ENCODE measurements around the gene FRAT2.

FRAT2 gene, protein sequence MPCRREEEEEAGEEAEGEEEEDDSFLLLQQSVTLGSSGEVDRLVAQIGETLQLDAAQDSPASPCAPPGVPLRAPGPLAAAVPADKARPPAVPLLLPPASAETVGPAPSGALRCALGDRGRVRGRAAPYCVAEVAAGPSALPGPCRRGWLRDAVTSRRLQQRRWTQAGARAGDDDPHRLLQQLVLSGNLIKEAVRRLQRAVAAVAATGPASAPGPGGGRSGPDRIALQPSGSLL

DNA sequence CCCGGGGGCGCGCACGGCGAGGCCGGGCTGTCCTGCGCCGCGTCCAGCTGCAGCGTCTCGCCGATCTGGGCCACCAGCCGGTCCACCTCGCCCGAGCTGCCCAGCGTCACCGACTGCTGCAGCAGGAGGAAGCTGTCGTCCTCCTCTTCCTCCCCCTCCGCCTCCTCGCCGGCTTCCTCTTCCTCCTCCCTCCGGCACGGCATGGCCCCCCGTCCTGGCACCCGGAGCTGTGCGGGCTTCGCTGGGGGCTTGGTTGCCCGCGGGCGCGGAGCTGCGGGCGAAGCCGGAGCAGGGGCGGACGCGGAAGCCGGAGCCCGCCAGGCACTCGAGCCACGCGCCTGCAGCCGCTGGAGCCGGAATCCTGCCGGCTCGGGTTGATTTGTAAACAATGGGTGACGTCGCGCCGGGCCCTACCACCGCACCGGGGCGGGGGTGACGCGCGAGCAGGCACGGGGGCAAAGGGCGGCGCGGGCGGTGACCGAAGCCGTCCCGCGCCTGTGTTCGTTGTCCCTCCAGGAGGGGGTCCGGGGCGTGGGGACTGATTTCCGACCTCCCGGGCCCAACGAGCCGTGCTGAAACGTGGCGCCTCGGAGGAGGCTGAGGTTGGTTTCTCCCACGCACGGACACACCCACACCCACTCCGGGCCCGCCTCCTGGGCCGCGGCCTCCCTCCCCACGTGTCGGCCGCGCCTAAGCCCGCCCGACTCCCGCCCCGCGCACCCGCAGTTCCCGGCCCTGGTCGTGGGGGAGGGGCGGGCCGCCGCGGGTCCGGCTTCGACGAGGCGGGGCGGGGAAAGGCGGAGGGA, at the start of gene FRAT2:
TSS of gene FRAT2 (minus strand) at position 360 of the 806 bp plus-strand sequence. CDS start at position 203, 157 bp downstream.
- TF ChIP-seq POLR2A (IDR thresholded peaks at IDR 0.05; ENCODE audit: extremely low read depth, insufficient read length) (peak; percentile 80), MYC (IDR thresholded peaks at IDR 0.05; ENCODE audit: low read depth, low read length) (peak; percentile 82; the same call in 1 of the 2 replicates)
- TF ChIP-seq, protein P1, sequence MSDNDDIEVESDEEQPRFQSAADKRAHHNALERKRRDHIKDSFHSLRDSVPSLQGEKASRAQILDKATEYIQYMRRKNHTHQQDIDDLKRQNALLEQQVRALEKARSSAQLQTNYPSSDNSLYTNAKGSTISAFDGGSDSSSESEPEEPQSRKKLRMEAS (IDR thresholded peaks at IDR 0.05; ENCODE audit: low read depth, low read length), result peak; percentile 82
- TF ChIP-seq, protein P2, sequence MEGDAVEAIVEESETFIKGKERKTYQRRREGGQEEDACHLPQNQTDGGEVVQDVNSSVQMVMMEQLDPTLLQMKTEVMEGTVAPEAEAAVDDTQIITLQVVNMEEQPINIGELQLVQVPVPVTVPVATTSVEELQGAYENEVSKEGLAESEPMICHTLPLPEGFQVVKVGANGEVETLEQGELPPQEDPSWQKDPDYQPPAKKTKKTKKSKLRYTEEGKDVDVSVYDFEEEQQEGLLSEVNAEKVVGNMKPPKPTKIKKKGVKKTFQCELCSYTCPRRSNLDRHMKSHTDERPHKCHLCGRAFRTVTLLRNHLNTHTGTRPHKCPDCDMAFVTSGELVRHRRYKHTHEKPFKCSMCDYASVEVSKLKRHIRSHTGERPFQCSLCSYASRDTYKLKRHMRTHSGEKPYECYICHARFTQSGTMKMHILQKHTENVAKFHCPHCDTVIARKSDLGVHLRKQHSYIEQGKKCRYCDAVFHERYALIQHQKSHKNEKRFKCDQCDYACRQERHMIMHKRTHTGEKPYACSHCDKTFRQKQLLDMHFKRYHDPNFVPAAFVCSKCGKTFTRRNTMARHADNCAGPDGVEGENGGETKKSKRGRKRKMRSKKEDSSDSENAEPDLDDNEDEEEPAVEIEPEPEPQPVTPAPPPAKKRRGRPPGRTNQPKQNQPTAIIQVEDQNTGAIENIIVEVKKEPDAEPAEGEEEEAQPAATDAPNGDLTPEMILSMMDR (IDR thresholded peaks at IDR 0.05; ENCODE audit: low read depth, low read length), result no peak
- peak within 1 kb of the TSS; percentile 89 for H3K4me3 ChIP-seq (ENCODE audit: low read depth, low read length)
- peak; percentile 95 for DNase-seq (ENCODE audit: low read depth)

DNA sequence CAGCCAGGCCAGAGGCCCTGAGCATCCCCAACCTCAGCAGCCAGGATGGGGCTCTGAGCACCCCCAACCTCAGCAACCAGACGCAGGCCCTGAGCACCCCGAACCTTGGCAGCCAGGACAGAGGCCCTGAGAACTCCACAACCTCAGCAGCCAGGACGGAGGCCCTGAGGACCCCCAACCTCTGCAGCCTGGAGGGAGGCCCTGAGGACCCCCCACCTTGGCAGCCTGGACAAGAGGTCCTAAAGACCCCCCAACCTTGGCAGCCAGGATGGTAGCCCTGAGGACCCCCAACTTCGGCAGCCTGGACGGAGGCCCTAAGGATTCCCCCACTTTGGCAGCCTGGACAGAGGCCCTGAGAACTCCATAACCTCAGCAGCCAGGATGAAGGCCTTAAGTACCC, 49.6 kb upstream of the FRAT2 start:
- TF ChIP-seq, protein P1 (IDR thresholded peaks at IDR 0.05; ENCODE audit: low read depth, low read length), result no peak
- no peak for TF ChIP-seq MYC (IDR thresholded peaks at IDR 0.05; ENCODE audit: low read depth, low read length)
- TF ChIP-seq, protein P2 (IDR thresholded peaks at IDR 0.05; ENCODE audit: low read depth, low read length), result no peak
- no peak for TF ChIP-seq POLR2A (IDR thresholded peaks at IDR 0.05; ENCODE audit: extremely low read depth, insufficient read length)
- H3K4me3 ChIP-seq (ENCODE audit: low read depth, low read length), result no peak overlapping the region
- DNase-seq (ENCODE audit: low read depth), result no peak

DNA sequence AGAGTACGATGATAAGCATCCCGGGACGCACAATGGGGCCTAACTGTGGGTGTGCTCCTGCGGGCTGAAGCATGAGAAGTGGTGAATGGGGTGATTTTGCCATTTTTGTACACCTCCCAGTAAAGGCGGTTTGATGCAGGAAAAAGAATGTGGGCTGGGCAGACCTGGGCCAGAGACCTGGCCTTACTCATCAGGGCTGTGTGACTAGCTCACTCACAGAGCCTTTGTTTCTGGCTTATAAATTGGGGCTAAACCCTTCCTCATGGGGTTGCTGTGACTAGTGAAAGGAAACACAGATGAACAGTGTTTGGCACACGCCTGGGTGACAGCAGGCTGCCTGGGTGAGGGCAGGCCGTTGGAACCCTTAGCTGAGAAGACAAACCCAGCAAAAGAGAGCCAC, 48.6 kb upstream of the FRAT2 start:
- no peak for TF ChIP-seq MYC (IDR thresholded peaks at IDR 0.05; ENCODE audit: low read depth, low read length)
- no peak for DNase-seq (ENCODE audit: low read depth)
- no peak overlapping the region for H3K4me3 ChIP-seq (ENCODE audit: low read depth, low read length)

DNA sequence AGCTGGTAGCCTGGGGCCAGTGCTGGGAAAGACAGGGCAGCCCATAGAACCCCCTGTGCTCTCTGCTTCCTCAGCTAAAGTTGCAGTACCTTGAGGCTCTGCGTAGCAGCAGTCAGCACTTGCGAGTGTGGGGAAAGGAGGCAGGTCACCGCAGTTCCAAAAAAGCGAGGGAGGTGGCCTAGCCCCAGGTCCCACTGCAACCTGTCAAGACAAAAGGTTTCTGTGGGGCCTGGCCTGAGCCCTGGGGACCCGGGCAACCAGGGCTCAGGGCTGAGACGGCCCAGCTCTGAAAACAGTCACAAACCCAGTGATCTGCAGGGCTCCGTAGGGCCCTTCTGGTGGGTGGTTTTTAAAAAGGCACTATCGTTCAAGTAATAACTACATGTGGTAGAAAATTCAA, 47.1 kb upstream of the FRAT2 start:
- no peak overlapping the region for H3K4me3 ChIP-seq (ENCODE audit: low read depth, low read length)
- TF ChIP-seq, protein P2 (IDR thresholded peaks at IDR 0.05; ENCODE audit: low read depth, low read length), result no peak
- TF ChIP-seq POLR2A (IDR thresholded peaks at IDR 0.05; ENCODE audit: extremely low read depth, insufficient read length) (no peak), MYC (IDR thresholded peaks at IDR 0.05; ENCODE audit: low read depth, low read length) (no peak)
- TF ChIP-seq, protein P1 (IDR thresholded peaks at IDR 0.05; ENCODE audit: low read depth, low read length), result no peak

DNA sequence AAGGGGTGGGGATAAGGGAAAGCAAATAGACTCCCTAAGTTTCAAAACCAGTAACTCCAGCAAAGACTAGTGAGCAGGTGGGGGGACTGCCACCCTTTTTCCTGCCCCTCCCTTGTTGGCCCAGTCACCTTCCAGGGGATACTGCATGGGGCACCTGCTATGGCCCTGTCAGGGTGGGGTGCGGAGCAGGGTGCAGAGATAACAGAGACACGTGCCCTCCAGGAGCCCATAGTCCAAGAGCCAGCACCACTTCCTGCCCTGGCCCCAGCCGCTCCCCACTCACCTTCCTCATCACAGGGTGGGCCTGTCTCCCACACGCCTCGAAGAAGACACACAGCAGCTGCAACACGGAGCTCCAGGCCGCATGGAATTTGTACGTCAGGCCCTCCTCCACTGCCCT, 46.0 kb upstream of the FRAT2 start:
- H3K4me3 ChIP-seq (ENCODE audit: low read depth, low read length), result no peak overlapping the region
- no peak for DNase-seq (ENCODE audit: low read depth)
- TF ChIP-seq, protein P2 (IDR thresholded peaks at IDR 0.05; ENCODE audit: low read depth, low read length), result no peak
- TF ChIP-seq POLR2A (IDR thresholded peaks at IDR 0.05; ENCODE audit: extremely low read depth, insufficient read length), result no peak
- no peak for TF ChIP-seq MYC (IDR thresholded peaks at IDR 0.05; ENCODE audit: low read depth, low read length)
- TF ChIP-seq, protein P1 (IDR thresholded peaks at IDR 0.05; ENCODE audit: low read depth, low read length), result no peak

More for the DNA sequence above, 47.1 kb upstream of the FRAT2 start:
- no peak for DNase-seq (ENCODE audit: low read depth)
